ENCODE measurements around the gene INAFM2. TPM values are rescaled to one million over a fixed set of nuclear protein-coding genes. Genes with fewer than 3 reads are reported as not detected.

The INAFM2 gene
- total and polyA plus RNA-seq, 9 of the 15 experiments (the other 6 are each of a cell fraction or from before 2014, with no cell fraction given) = 11.8 to 43.1 (median 27.2) TPM

DNA sequence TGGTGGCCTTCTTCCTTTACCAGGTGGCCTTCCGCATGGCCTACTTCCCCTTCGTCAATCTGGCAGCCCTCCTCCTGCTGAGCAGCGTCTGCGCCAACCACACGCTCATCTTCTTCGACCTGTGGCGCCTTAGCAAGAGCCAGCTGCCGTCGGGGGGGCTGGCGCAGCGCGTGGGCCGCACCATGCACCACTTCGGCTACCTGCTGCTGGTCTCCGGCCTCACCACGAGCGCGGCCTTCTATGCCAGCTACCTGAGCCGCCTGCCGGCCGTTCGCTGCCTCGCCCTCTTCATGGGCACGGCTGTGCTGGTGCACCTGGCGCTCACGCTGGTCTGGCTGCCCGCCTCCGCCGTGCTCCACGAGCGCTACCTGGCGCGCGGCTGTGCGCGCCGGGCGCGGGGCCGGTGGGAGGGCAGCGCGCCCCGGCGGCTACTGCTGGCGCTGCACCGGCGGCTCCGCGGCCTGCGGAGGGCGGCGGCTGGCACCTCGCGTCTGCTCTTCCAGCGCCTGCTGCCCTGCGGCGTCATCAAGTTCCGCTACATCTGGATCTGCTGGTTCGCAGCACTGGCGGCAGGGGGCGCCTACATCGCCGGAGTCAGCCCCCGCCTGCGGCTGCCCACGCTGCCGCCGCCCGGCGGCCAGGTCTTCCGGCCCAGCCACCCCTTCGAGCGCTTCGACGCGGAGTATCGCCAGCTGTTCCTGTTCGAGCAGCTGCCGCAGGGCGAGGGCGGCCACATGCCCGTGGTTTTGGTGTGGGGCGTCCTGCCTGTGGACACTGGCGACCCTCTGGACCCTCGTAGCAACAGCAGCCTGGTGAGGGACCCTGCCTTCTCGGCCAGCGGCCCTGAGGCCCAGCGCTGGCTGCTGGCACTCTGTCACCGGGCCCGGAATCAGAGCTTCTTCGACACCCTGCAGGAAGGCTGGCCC is 44.5 kb downstream of the INAFM2 start (continued):
- TF ChIP-seq, protein P1, sequence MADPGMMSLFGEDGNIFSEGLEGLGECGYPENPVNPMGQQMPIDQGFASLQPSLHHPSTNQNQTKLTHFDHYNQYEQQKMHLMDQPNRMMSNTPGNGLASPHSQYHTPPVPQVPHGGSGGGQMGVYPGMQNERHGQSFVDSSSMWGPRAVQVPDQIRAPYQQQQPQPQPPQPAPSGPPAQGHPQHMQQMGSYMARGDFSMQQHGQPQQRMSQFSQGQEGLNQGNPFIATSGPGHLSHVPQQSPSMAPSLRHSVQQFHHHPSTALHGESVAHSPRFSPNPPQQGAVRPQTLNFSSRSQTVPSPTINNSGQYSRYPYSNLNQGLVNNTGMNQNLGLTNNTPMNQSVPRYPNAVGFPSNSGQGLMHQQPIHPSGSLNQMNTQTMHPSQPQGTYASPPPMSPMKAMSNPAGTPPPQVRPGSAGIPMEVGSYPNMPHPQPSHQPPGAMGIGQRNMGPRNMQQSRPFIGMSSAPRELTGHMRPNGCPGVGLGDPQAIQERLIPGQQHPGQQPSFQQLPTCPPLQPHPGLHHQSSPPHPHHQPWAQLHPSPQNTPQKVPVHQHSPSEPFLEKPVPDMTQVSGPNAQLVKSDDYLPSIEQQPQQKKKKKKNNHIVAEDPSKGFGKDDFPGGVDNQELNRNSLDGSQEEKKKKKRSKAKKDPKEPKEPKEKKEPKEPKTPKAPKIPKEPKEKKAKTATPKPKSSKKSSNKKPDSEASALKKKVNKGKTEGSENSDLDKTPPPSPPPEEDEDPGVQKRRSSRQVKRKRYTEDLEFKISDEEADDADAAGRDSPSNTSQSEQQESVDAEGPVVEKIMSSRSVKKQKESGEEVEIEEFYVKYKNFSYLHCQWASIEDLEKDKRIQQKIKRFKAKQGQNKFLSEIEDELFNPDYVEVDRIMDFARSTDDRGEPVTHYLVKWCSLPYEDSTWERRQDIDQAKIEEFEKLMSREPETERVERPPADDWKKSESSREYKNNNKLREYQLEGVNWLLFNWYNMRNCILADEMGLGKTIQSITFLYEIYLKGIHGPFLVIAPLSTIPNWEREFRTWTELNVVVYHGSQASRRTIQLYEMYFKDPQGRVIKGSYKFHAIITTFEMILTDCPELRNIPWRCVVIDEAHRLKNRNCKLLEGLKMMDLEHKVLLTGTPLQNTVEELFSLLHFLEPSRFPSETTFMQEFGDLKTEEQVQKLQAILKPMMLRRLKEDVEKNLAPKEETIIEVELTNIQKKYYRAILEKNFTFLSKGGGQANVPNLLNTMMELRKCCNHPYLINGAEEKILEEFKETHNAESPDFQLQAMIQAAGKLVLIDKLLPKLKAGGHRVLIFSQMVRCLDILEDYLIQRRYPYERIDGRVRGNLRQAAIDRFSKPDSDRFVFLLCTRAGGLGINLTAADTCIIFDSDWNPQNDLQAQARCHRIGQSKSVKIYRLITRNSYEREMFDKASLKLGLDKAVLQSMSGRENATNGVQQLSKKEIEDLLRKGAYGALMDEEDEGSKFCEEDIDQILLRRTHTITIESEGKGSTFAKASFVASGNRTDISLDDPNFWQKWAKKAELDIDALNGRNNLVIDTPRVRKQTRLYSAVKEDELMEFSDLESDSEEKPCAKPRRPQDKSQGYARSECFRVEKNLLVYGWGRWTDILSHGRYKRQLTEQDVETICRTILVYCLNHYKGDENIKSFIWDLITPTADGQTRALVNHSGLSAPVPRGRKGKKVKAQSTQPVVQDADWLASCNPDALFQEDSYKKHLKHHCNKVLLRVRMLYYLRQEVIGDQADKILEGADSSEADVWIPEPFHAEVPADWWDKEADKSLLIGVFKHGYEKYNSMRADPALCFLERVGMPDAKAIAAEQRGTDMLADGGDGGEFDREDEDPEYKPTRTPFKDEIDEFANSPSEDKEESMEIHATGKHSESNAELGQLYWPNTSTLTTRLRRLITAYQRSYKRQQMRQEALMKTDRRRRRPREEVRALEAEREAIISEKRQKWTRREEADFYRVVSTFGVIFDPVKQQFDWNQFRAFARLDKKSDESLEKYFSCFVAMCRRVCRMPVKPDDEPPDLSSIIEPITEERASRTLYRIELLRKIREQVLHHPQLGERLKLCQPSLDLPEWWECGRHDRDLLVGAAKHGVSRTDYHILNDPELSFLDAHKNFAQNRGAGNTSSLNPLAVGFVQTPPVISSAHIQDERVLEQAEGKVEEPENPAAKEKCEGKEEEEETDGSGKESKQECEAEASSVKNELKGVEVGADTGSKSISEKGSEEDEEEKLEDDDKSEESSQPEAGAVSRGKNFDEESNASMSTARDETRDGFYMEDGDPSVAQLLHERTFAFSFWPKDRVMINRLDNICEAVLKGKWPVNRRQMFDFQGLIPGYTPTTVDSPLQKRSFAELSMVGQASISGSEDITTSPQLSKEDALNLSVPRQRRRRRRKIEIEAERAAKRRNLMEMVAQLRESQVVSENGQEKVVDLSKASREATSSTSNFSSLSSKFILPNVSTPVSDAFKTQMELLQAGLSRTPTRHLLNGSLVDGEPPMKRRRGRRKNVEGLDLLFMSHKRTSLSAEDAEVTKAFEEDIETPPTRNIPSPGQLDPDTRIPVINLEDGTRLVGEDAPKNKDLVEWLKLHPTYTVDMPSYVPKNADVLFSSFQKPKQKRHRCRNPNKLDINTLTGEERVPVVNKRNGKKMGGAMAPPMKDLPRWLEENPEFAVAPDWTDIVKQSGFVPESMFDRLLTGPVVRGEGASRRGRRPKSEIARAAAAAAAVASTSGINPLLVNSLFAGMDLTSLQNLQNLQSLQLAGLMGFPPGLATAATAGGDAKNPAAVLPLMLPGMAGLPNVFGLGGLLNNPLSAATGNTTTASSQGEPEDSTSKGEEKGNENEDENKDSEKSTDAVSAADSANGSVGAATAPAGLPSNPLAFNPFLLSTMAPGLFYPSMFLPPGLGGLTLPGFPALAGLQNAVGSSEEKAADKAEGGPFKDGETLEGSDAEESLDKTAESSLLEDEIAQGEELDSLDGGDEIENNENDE (IDR thresholded peaks at IDR 0.05; ENCODE audit: low read depth, low read length) = no peak
- TF ChIP-seq, protein P2, sequence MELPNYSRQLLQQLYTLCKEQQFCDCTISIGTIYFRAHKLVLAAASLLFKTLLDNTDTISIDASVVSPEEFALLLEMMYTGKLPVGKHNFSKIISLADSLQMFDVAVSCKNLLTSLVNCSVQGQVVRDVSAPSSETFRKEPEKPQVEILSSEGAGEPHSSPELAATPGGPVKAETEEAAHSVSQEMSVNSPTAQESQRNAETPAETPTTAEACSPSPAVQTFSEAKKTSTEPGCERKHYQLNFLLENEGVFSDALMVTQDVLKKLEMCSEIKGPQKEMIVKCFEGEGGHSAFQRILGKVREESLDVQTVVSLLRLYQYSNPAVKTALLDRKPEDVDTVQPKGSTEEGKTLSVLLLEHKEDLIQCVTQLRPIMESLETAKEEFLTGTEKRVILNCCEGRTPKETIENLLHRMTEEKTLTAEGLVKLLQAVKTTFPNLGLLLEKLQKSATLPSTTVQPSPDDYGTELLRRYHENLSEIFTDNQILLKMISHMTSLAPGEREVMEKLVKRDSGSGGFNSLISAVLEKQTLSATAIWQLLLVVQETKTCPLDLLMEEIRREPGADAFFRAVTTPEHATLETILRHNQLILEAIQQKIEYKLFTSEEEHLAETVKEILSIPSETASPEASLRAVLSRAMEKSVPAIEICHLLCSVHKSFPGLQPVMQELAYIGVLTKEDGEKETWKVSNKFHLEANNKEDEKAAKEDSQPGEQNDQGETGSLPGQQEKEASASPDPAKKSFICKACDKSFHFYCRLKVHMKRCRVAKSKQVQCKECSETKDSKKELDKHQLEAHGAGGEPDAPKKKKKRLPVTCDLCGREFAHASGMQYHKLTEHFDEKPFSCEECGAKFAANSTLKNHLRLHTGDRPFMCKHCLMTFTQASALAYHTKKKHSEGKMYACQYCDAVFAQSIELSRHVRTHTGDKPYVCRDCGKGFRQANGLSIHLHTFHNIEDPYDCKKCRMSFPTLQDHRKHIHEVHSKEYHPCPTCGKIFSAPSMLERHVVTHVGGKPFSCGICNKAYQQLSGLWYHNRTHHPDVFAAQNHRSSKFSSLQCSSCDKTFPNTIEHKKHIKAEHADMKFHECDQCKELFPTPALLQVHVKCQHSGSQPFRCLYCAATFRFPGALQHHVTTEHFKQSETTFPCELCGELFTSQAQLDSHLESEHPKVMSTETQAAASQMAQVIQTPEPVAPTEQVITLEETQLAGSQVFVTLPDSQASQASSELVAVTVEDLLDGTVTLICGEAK (IDR thresholded peaks at IDR 0.05) = no peak
- TF ChIP-seq, protein P2 (CRISPR knock-in tag; IDR thresholded peaks at IDR 0.05) = no peak; the same call in 1 of the 2 replicates
- TF ChIP-seq ASH1L (IDR thresholded peaks at IDR 0.05; ENCODE audit: borderline replicate concordance, low read depth, partially characterized antibody) (no peak), ZNF232 (CRISPR knock-in tag; IDR thresholded peaks at IDR 0.05) (no peak)

Data from K562 (cell line).